ENCODE results near the gene TBC1D5.

GRCh38 chr3:17602126-17602525, 140.3 kb downstream of the TBC1D5 start:
- no peak for TF ChIP-seq POLR2AphosphoS5 (IDR thresholded peaks at IDR 0.05; ENCODE audit: borderline replicate concordance, low read depth, low read length)
- no peak for TF ChIP-seq EZH2 (IDR thresholded peaks at IDR 0.05)
